ENCODE data around the gene USO1.
A peak's percentile ranks its signal among the peaks of the same experiment; 100 is the strongest.
"Not testable (repeated sequence)": the region's sequence is repeated elsewhere in the genome, so short reads cannot be mapped to it uniquely, and the experiment has no call there.

USO1 gene, protein sequence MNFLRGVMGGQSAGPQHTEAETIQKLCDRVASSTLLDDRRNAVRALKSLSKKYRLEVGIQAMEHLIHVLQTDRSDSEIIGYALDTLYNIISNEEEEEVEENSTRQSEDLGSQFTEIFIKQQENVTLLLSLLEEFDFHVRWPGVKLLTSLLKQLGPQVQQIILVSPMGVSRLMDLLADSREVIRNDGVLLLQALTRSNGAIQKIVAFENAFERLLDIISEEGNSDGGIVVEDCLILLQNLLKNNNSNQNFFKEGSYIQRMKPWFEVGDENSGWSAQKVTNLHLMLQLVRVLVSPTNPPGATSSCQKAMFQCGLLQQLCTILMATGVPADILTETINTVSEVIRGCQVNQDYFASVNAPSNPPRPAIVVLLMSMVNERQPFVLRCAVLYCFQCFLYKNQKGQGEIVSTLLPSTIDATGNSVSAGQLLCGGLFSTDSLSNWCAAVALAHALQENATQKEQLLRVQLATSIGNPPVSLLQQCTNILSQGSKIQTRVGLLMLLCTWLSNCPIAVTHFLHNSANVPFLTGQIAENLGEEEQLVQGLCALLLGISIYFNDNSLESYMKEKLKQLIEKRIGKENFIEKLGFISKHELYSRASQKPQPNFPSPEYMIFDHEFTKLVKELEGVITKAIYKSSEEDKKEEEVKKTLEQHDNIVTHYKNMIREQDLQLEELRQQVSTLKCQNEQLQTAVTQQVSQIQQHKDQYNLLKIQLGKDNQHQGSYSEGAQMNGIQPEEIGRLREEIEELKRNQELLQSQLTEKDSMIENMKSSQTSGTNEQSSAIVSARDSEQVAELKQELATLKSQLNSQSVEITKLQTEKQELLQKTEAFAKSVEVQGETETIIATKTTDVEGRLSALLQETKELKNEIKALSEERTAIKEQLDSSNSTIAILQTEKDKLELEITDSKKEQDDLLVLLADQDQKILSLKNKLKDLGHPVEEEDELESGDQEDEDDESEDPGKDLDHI

GRCh38 chr4:75724066-75724866 is at the start of gene USO1:
Gene USO1 (plus strand): TSS chr4:75724577. CDS start chr4:75724820, 243 bp downstream.
- Mint-ChIP-seq H3K4me1 (ENCODE audit: low read depth) (peaks cover 50% of the 10 kb centered on the region), H3K27ac (peak within 1 kb of the TSS; percentile 100), H3K36me3 (ENCODE audit: low read depth) (peaks cover 33% of the 10 kb centered on the region), H3K4me3 (peak within 1 kb of the TSS; percentile 99), H3K27me3 (no peaks in the 10 kb centered on the region), H3K9me3 (no peaks in the 10 kb centered on the region)
- DNase-seq = peak; percentile 100

GRCh38 chr4:75675004-75675531 is 49.3 kb upstream of the USO1 start:
- no peaks in the 10 kb centered on the region for H3K9me3 Mint-ChIP-seq
- no peak overlapping the region for H3K27ac Mint-ChIP-seq
- no peak for DNase-seq
- peaks cover 29% of the 10 kb centered on the region for H3K4me1 Mint-ChIP-seq (ENCODE audit: low read depth)
- no peaks in the 10 kb centered on the region for H3K27me3 Mint-ChIP-seq
- no peak overlapping the region for H3K4me3 Mint-ChIP-seq
- peaks cover 28% of the 10 kb centered on the region for H3K36me3 Mint-ChIP-seq (ENCODE audit: low read depth)

GRCh38 chr4:75678473-75678872 is 45.9 kb upstream of the USO1 start:
- Mint-ChIP-seq H3K27ac (no peak overlapping the region), H3K4me1 (ENCODE audit: low read depth) (peaks cover 24% of the 10 kb centered on the region), H3K9me3 (no peaks in the 10 kb centered on the region), H3K4me3 (no peak overlapping the region), H3K36me3 (ENCODE audit: low read depth) (no peaks in the 10 kb centered on the region), H3K27me3 (no peaks in the 10 kb centered on the region)
- DNase-seq = no peak

DNA sequence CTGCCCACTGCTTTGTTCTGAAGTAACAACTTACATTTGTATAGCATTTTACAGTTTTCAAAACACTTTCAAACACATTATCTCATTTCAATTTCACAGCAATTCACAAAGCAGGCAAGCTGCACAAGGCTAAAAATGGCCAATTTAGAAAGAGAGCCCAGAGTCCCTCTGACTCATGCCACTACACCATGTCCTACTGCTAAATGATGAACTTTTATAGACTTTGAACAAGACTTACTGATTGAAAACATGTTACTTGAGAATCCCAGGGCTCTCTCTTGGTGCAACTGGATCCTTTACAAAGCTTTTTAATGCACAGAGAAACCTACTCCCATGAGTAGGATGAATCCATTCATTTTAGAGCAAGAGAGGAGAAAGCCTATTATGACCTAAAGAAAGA is 45.4 kb upstream of the USO1 start:
- Mint-ChIP-seq H3K9me3 (no peaks in the 10 kb centered on the region), H3K36me3 (ENCODE audit: low read depth) (no peaks in the 10 kb centered on the region), H3K27ac (no peak overlapping the region), H3K27me3 (no peaks in the 10 kb centered on the region), H3K4me3 (no peak overlapping the region), H3K4me1 (ENCODE audit: low read depth) (peaks cover 23% of the 10 kb centered on the region)
- DNase-seq = no peak

DNA sequence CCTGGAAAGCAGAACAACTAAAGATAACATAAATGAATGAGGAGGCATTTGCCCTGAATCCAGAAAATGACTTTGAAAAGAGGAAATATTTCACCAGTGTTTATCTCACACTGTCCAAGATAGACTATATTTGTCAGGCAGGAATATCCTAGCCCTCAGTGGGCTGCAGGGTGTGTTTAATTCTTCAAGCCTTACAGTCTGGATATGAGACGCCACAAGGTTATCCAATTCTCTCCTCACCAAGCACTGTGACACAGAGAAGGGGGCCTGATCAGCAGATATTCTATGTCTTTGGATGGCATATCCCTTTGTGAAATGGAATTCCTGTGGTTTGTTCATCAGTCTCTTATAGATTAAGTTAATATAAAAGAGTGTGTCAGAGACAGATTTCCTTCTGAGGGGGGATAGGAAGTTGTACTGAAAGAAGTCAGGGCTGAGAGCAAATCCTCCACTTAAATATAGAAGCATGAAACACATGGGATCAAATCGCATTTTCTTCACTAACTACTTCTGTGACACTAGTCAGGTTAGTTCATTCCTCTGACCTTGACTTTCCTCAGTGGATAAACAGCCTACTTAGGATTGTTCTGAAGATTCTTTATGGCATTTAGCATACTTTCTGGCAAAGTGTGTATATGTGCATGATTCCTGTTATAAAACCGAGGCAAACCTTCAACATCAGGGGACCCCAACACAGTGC is 44.4 kb upstream of the USO1 start:
- H3K27me3 Mint-ChIP-seq = no peaks in the 10 kb centered on the region
- peaks cover 20% of the 10 kb centered on the region for H3K4me1 Mint-ChIP-seq (ENCODE audit: low read depth)
- no peak for DNase-seq
- H3K27ac Mint-ChIP-seq = no peak overlapping the region
- no peaks in the 10 kb centered on the region for H3K9me3 Mint-ChIP-seq
- no peak overlapping the region for H3K4me3 Mint-ChIP-seq
- no peaks in the 10 kb centered on the region for H3K36me3 Mint-ChIP-seq (ENCODE audit: low read depth)

DNA sequence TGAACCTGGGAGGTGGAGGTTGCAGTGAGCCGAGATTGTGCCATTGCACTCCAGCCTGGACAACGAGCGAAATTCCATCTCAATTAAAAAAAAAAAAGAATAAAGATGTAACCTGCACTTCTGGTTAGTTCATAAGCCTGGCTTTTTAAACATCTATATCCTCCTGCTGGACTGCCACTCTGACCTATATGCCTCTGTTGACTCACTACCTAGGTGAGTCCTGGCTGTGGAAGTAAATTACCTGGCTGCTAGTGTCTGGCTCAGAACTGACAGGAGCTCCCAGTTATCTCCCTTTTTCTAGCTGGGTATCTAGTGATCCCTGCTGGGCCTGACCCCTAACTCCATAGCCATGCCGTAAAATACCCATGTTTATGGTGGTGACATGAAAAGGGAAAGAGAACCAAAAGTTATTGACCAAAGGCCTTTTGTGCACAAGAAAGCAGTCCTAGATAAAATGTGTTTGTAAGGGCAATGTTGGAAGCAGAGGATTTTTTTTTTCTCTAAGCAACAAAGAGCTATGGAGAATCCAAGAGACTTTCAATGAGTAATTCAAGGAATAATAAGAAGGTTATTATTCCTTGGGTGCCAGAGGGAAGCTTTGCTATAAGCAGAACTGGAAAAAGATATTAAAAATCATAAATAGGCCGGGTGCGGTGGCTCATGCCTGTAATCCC is 40.8 kb upstream of the USO1 start:
- H3K27ac Mint-ChIP-seq = no peak overlapping the region
- peaks cover 7% of the 10 kb centered on the region for H3K36me3 Mint-ChIP-seq (ENCODE audit: low read depth)
- H3K4me1 Mint-ChIP-seq (ENCODE audit: low read depth) = peaks cover 37% of the 10 kb centered on the region
- no peaks in the 10 kb centered on the region for H3K27me3 Mint-ChIP-seq
- peaks cover 6% of the 10 kb centered on the region for H3K9me3 Mint-ChIP-seq
- DNase-seq = no peak
- H3K4me3 Mint-ChIP-seq = no peak overlapping the region

GRCh38 chr4:75685546-75686189 is 38.7 kb upstream of the USO1 start:
- H3K9me3 Mint-ChIP-seq = peaks cover 6% of the 10 kb centered on the region
- peaks cover 7% of the 10 kb centered on the region for H3K36me3 Mint-ChIP-seq (ENCODE audit: low read depth)
- H3K4me1 Mint-ChIP-seq (ENCODE audit: low read depth) = peaks cover 37% of the 10 kb centered on the region
- H3K27me3 Mint-ChIP-seq = no peaks in the 10 kb centered on the region
- no peak overlapping the region for H3K4me3 Mint-ChIP-seq
- peak overlapping the region; percentile 69 for H3K27ac Mint-ChIP-seq
- DNase-seq = no peak

GRCh38 chr4:75686346-75686745 is 38.0 kb upstream of the USO1 start:
- Mint-ChIP-seq H3K9me3 (peaks cover 6% of the 10 kb centered on the region), H3K4me1 (ENCODE audit: low read depth) (peaks cover 37% of the 10 kb centered on the region), H3K27me3 (no peaks in the 10 kb centered on the region), H3K4me3 (no peak overlapping the region), H3K27ac (peak overlapping the region; percentile 69), H3K36me3 (ENCODE audit: low read depth) (peaks cover 7% of the 10 kb centered on the region)
- DNase-seq = no peak

DNA sequence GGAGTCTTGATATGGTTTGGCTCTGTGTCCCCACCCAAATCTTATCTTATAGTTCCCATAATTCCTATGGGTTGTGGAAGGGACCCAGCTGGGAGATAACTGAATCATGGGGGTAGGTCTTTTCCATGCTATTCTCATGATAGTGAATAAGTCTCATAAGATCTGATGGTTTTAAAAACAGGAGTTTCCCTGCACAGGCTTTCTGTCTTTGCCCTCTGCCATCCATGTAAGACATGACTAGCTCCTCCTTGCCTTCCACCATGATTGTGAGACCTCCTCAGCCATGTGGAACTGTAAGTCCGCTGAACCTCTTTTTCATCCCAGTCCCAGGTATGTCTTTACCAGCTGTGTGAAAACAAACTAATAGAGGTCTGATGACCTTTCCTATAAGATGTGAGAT is 37.3 kb upstream of the USO1 start:
- not testable (repeated sequence) for DNase-seq; H3K27ac Mint-ChIP-seq; H3K27me3 Mint-ChIP-seq; H3K4me3 Mint-ChIP-seq; H3K36me3 Mint-ChIP-seq (ENCODE audit: low read depth); H3K9me3 Mint-ChIP-seq
- peaks cover 35% of the 10 kb centered on the region for H3K4me1 Mint-ChIP-seq (ENCODE audit: low read depth)

DNA sequence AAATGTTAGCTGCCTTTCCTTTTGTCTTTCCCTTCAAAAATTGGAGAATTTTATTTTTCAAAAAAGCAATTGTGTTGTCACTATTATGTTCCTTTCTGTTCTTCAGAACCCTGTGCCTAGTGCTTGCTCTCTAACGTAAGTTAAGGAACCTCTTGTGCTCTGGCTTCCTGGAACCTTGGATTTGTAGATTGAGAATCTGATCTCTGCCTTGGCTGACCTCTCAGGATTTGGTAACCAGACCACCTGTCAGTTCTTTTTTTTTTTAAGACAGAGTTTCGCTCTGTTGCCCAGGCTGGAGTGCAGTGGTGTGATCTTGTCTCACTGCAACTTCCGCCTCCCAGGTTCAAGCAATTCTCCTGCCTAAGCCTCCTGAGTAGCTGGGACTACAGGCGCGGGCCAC is 32.3 kb upstream of the USO1 start:
- H3K9me3 Mint-ChIP-seq, H3K4me3 Mint-ChIP-seq, DNase-seq, H3K27me3 Mint-ChIP-seq, H3K27ac Mint-ChIP-seq: not testable (repeated sequence)
- peaks cover 23% of the 10 kb centered on the region for H3K4me1 Mint-ChIP-seq (ENCODE audit: low read depth)
- peaks cover 15% of the 10 kb centered on the region for H3K36me3 Mint-ChIP-seq (ENCODE audit: low read depth)

- H3K27me3 Mint-ChIP-seq = no peaks in the 10 kb centered on the region
- no peak overlapping the region for H3K27ac Mint-ChIP-seq
- H3K4me3 Mint-ChIP-seq = no peak overlapping the region
- H3K9me3 Mint-ChIP-seq = no peaks in the 10 kb centered on the region
- H3K4me1 Mint-ChIP-seq (ENCODE audit: low read depth) = peaks cover 35% of the 10 kb centered on the region
- H3K36me3 Mint-ChIP-seq (ENCODE audit: low read depth) = peaks cover 10% of the 10 kb centered on the region
- no peak for DNase-seq
Observed at GRCh38 chr4:75696071-75696470, 28.3 kb upstream of the USO1 start.

DNA sequence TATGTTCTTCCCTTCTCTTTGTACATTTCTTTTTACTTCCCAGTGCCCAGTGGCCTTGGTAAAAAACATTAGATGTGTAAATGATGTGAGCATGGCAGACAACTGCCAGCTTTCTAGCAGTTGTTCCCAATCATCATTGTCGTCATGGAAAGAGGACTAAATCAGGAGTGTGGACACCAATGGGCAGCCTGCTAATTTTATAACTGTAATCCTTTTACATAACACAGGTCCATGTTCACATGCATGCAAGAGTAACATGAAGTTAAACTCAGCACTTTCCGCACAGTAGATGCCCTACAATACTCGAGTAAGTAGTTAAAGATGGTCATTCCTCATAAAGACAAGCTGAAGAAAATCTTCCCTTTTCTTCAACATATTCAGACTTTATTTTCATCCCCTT is 27.8 kb upstream of the USO1 start:
- DNase-seq = no peak
- H3K27ac Mint-ChIP-seq = no peak overlapping the region
- peaks cover 35% of the 10 kb centered on the region for H3K4me1 Mint-ChIP-seq (ENCODE audit: low read depth)
- H3K36me3 Mint-ChIP-seq (ENCODE audit: low read depth) = peaks cover 10% of the 10 kb centered on the region
- no peak overlapping the region for H3K4me3 Mint-ChIP-seq
- H3K9me3 Mint-ChIP-seq = no peaks in the 10 kb centered on the region
- H3K27me3 Mint-ChIP-seq = no peaks in the 10 kb centered on the region

Data from activated T-cell treated with anti-CD3 and anti-CD28 coated beads, Interleukin-2, amount 50 U/mL, for 24 hours (primary cell).